Heart left ventricle (tissue), 16 donors: Measurements from ENCODE around the gene UBE2L3. TPM values are rescaled to one million over a fixed set of nuclear protein-coding genes. Genes with fewer than 3 reads are reported as not detected.
A peak's percentile ranks its signal among the peaks of the same experiment; 100 is the strongest.
"Not testable (repeated sequence)": the region's sequence is repeated elsewhere in the genome, so short reads cannot be mapped to it uniquely, and the experiment has no call there.

Experiments
- ATAC-seq, 4 donors: fragments of 200-7000 bp; cut with Tn5 transposase; one replicate each; pipeline ENCODE4 v1.9.1; 2020 to 2022; ENCODE audit warnings: moderate library complexity in 4 of 4, mild to moderate bottlenecking in 3 of 4, moderate number of reproducible peaks in 1 of 4
- DNase-seq, 5 donors: peaks; one replicate each; pipeline ENCODE4 v3.0.0-alpha.2; 2020
- H3K27ac ChIP-seq, 12 donors: fragments of 200-600 bp; sonication (generic) in 4 of 12; one replicate each; pipeline versions ENCODE4 v1.5.0 to v1.8.0; 2016 to 2022; ENCODE audit warnings: mild to moderate bottlenecking in 2 of 12
- H3K27me3 ChIP-seq, 9 donors: fragments of 200-600 bp; sonication (generic) in 2 of 9; one replicate each; pipeline versions ENCODE4 v1.5.1 to v1.8.0; 2016 to 2022; ENCODE audit warnings: mild to moderate bottlenecking in 3 of 9
- H3K36me3 ChIP-seq, 9 donors: fragments of 200-600 bp; sonication (generic) in 2 of 9; one replicate each; pipeline versions ENCODE4 v1.5.0 to v1.8.0; 2018 to 2022; ENCODE audit warnings: mild to moderate bottlenecking in 2 of 9
- H3K4me1 ChIP-seq, 12 donors: fragments of 200-600 bp; sonication (generic) in 4 of 12; one replicate each; pipeline versions ENCODE4 v1.5.0 to v1.8.0; 2016 to 2022; ENCODE audit warnings: mild to moderate bottlenecking in 3 of 12
- H3K4me3 ChIP-seq, 12 donors: fragments of 200-600 bp; sonication (generic) in 4 of 12; one replicate each; pipeline versions ENCODE4 v1.5.0 to v1.8.0; 2017 to 2022; ENCODE audit warnings: mild to moderate bottlenecking in 9 of 12, moderate library complexity in 4 of 12
- H3K9me3 ChIP-seq, 12 donors: fragments of 200-600 bp; sonication (generic) in 4 of 12; one replicate each; pipeline versions ENCODE4 v1.5.0 to v1.8.0; 2016 to 2022; ENCODE audit warnings: mild to moderate bottlenecking in 1 of 12
- CTCF ChIP-seq, 12 donors: fragments of 200-600 bp; sonication (generic) in 4 of 12; IDR thresholded peaks; one replicate each; pipeline versions ENCODE4 v1.5.0 to v1.8.0; 2018 to 2022; ENCODE audit warnings: antibody characterized with exemption in 12 of 12, mild to moderate bottlenecking in 5 of 12
- POLR2A ChIP-seq, 2 donors: fragments of 450-650 bp; IDR thresholded peaks; one replicate each; pipeline ENCODE4 v1.6.1; 2017; ENCODE audit warnings: antibody characterized with exemption in 2 of 2, mild to moderate bottlenecking in 2 of 2, moderate library complexity in 2 of 2
- WGBS, 4 donors: extraction: QIAGEN DNeasy Blood & Tissue Kit in 2 of 4; methylation state at CpG; one replicate each; pipeline versions ENCODE4 v1.1.5 to v1.1.7; 2013 to 2018; 5-methylcytosine and 5-hydroxymethylcytosine counted together
- intact Hi-C, 10 donors: fragments of 100-400 bp; cut with DNase I; formaldehyde crosslinking; loops; one replicate each; pipeline versions ENCODE4 v1.11.1 to v1.14.2; 2022
- polyA plus RNA-seq, 2 donors: library from polyadenylated mRNA; stranded (reverse); fragments of 200-250 nt; gene quantifications; one replicate each; pipeline ENCODE4 v1.2.3, GENCODE V29; 2013
- total RNA-seq, 9 donors: library from RNA; depleted of rRNA in 2 of 9; stranded (reverse); fragments of >200 nt in 2 of 9; fragmentation: NEBNext Ultra II Directional in 3 of 9; extraction: Animal tissue kit (Norgen Biotek cat#: 25700) in 3 of 9; gene quantifications; one replicate each; pipeline versions ENCODE4 v1.1.0 to v1.2.4, GENCODE V29; 2016 to 2023
- donor health status: ischemic (EF 13 %, LVEDD 7.1; RV severe dilation, severe dysfunction).
- donor health status: healthy with polysubstance abuse.
- donor health status: DM: no; HTN: yes; CAD: no.
- donor health status: DM: no; HTN: no; CAD: no.
- donor health status: ischemic (EF 25% LVEDD 6.9; RV normal size, moderate dysfunction).
- donor health status: ischemic (EF 25% LVEDD 5.7; RV mildly dilated, moderate dysfunction).
- donor health status: healthy.
- donor health status: DM: yes; HTN: yes; CAD: no.
- donor health status: ischemic (EF 35%, LVEDD 5.7; RV mildly dilated, moderate dysfunction).
- donor health status: nonischemic (EF 11% LVEDD 7.7; RV severe dilation, severe dysfunction).
- donor health status: DM: yes; HTN: yes; CAD: no.
- donor health status: PGD.
- donor health status: ischemic (EF 29% LVEDD 5.4; RV normal size, mild dysfunction).
- donor health status: nonischemic (EF 23%, LVEDD 6.1; RV moderate dilation, normal function).

UBE2L3 gene
- total and polyA plus RNA-seq, 11 donors, result 42.9 to 73.1 (median 54.7) TPM

GRCh38 chr22:21550008-21550677, 17.4 kb upstream of the UBE2L3 start:
- H3K27me3 ChIP-seq, DNase-seq, H3K9me3 ChIP-seq, H3K4me3 ChIP-seq, H3K27ac ChIP-seq, intact Hi-C loops, H3K36me3 ChIP-seq, H3K4me1 ChIP-seq: not testable (repeated sequence)
- peak; percentile 38 to 87 (median 86) for ATAC-seq
- WGBS, 4 donors, result no CpG with 5 or more reads among the region's 62 CpGs

- DNase-seq, H3K27ac ChIP-seq, H3K4me3 ChIP-seq, H3K9me3 ChIP-seq, H3K27me3 ChIP-seq, H3K36me3 ChIP-seq, intact Hi-C loops, H3K4me1 ChIP-seq: not testable (repeated sequence)
- peak in 3 of 4 donors; percentile 40 to 80 (median 79) for ATAC-seq
- WGBS, 4 donors, result no CpG with 5 or more reads among the region's 44 CpGs
Measured at GRCh38 chr22:21550678-21551047, 16.9 kb upstream of the UBE2L3 start.

GRCh38 chr22:21551361-21551760, 16.2 kb upstream of the UBE2L3 start, which contains the start of gene RIMBP3C:
Gene RIMBP3C, minus strand, starts transcription at chr22:21551461. Its CDS starts 485 bp downstream, at chr22:21550976.
- H3K27me3 ChIP-seq, ATAC-seq, H3K36me3 ChIP-seq, DNase-seq, intact Hi-C loops, H3K27ac ChIP-seq, H3K4me1 ChIP-seq, H3K4me3 ChIP-seq, H3K9me3 ChIP-seq: not testable (repeated sequence)
- no CpG with 5 or more reads among the region's 4 CpGs for WGBS, 4 donors

- DNase-seq, H3K27me3 ChIP-seq, H3K4me1 ChIP-seq, H3K27ac ChIP-seq, H3K9me3 ChIP-seq, H3K36me3 ChIP-seq, H3K4me3 ChIP-seq, intact Hi-C loops: not testable (repeated sequence)
- 63 to 64% (median 64%) methylated on average over 4 to 6 of the region's 10 CpGs; no CpG with 5 or more reads in 1 of the 4 donors for WGBS, 4 donors
- ATAC-seq, result peak in 1 of 4 donors; percentile 32
Measured at GRCh38 chr22:21559345-21560125, 8.0 kb upstream of the UBE2L3 start.

GRCh38 chr22:21560657-21561056, 6.9 kb upstream of the UBE2L3 start:
- 14 to 57% methylated on average over 1 of the region's 3 CpGs; no CpG with 5 or more reads in 2 of the 4 donors for WGBS, 4 donors
- H3K27me3 ChIP-seq, H3K4me3 ChIP-seq, DNase-seq, H3K27ac ChIP-seq, H3K4me1 ChIP-seq, ATAC-seq, H3K9me3 ChIP-seq, intact Hi-C loops, H3K36me3 ChIP-seq: not testable (repeated sequence)

GRCh38 chr22:21563912-21564311, 3.6 kb upstream of the UBE2L3 start:
- intact Hi-C loops, result no loop called here
- Histone ChIP-seq H3K4me1 (peaks cover 0 to 8% (median 6%) of the 10 kb centered on the region in 12 donors), H3K36me3 (no peaks in the 10 kb centered on the region), H3K9me3 (no peaks in the 10 kb centered on the region), H3K4me3 (no peak overlapping the region), H3K27ac (no peak overlapping the region), H3K27me3 (no peaks in the 10 kb centered on the region)
- no peak for TF ChIP-seq CTCF (IDR thresholded peaks at IDR 0.05)
- no peak for TF ChIP-seq POLR2A (IDR thresholded peaks at IDR 0.05)
- no peak for ATAC-seq
- DNase-seq, result no peak
- 94 to 97% (median 95%) methylated on average over 8 of the region's 8 CpGs for WGBS, 4 donors
